GM13976 (cell line): Measurements from ENCODE around the gene SCO2.

ENCODE experiments used
- DNase-seq: peaks from one replicate; pipeline ENCODE4 v3.0.0; 2012; ENCODE audit warnings: low spot score
- in situ Hi-C: fragments of 300-500 bp; cut with MboI; formaldehyde crosslinking; loops from one replicate; pipeline ENCODE4 v1.12.0; 2022; ENCODE audit warnings: low sequenced_read_pairs, mixed read lengths, inconsistent platforms; ENCODE audit not compliant: unreplicated experiment
- TF ChIP-seq, protein P1 (sequence below): IDR thresholded peaks from 2 replicates; pipeline ENCODE4 v1.5.1; 2012; ENCODE audit warnings: borderline replicate concordance, mild to moderate bottlenecking; ENCODE audit not compliant: insufficient read depth; ENCODE audit errors: extremely low read depth, missing control alignments, control extremely low read depth

The SCO2 gene

GRCh38 chr22:50475652-50476002 is 49.8 kb downstream of the SCO2 start:
- in situ Hi-C loops, result no loop called here
- TF ChIP-seq, protein P1, sequence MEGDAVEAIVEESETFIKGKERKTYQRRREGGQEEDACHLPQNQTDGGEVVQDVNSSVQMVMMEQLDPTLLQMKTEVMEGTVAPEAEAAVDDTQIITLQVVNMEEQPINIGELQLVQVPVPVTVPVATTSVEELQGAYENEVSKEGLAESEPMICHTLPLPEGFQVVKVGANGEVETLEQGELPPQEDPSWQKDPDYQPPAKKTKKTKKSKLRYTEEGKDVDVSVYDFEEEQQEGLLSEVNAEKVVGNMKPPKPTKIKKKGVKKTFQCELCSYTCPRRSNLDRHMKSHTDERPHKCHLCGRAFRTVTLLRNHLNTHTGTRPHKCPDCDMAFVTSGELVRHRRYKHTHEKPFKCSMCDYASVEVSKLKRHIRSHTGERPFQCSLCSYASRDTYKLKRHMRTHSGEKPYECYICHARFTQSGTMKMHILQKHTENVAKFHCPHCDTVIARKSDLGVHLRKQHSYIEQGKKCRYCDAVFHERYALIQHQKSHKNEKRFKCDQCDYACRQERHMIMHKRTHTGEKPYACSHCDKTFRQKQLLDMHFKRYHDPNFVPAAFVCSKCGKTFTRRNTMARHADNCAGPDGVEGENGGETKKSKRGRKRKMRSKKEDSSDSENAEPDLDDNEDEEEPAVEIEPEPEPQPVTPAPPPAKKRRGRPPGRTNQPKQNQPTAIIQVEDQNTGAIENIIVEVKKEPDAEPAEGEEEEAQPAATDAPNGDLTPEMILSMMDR, result no peak
- no peak for DNase-seq

DNA sequence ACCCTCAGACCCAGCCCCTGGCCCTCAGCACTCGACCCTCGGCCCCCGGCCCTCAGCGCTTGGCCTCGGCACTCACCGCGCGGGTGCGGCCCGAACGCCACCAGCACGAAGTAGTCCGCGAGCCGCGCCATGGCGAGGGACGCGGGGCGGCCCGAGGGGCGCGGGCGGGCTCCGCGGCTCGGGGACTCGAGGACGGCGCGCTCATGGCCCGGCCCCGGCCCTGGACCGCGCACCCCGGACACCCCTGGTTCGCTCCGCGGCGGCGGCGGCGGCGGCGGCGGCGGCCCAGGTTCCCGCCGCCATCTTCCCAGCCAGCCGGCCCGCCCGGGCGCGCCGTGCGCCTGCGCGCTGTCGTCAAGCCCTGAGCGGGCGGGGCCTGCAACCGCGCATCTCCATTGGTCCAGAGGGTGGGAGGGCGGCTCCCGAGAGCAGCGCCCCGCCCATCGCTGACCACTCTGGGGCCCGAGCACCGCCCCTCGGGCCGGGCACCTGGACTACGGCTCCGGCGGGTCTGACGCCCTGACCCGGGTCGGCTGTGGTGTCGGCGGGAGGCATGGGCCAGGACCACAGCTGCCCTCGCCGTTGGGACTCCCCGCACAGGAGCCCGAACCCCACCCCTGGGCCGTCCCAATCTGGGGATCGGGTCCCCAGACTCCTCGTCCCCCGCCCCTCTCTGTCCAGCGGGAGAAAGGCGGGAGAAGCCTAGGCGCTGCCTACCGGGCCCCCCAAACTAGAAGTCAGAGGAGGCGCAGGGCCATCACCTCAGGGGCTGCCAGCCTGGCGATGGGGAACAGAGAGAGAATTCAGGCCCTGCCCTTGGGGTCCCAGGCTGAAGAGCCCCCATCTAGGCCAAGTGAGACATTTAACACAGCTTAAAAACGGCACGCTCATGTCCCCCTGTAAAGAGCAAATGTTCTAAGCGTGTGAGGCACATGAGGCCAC is 50.4 kb downstream of the SCO2 start, which contains the start of gene SBF1:
Gene SBF1 (minus strand): TSS at position 326 of the 942 bp plus-strand sequence. CDS start 195 bp downstream, at position 131.
- TF ChIP-seq, protein P1, result no peak
- in situ Hi-C loops, result no loop called here

GRCh38 chr22:50473855-50474671 is 51.3 kb downstream of the SCO2 start:
- DNase-seq, result peak; percentile 63
- TF ChIP-seq, protein P1, result no peak
- in situ Hi-C loops, result no loop called here

More for the DNA sequence above, 50.4 kb downstream of the SCO2 start, which contains the start of gene SBF1:
- DNase-seq, result peak; percentile 100
